Left kidney (tissue), 2 donors: ENCODE measurements around the gene NUDT22. TPM values are rescaled to one million over a fixed set of nuclear protein-coding genes. Genes with fewer than 3 reads are reported as not detected.
A peak's percentile ranks its signal among the peaks of the same experiment; 100 is the strongest.

Experiments used
- DNase-seq: peaks from one replicate; pipeline ENCODE4 v3.0.0-alpha.2; 2013
- polyA plus RNA-seq: library from polyadenylated mRNA; unstranded; fragments of 120-200 nt; gene quantifications from one replicate; pipeline ENCODE4 v1.2.1, GENCODE V29; 2013; ENCODE audit not compliant: insufficient read length

NUDT22 gene
- polyA plus RNA-seq, 1 donor, result 24.1 TPM

DNA sequence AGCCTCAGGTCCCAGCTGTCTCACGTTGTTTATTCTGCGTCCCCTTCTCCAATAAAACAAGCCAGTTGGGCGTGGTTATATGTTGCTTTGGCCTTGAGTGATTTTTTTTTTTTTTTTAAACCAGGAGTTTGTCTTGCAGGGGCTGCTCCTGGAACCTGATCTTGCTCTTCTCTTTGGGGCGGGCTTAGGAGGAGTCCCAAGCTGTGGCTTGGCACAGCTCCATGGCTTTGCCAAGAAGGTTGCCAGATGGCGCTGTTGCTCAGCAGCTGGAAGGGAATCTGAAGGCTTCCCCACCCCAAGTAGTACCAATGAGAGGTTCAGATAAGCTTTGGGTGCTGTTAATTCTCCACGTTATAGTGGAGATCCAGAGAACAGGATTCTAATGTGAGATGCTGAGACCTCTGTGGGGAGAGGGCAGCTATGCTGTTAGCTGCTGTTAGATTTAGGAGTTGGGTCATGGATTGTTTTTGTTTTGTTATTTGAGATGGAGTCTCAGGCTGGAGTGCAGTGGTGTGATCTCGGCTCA is 21.5 kb upstream of the NUDT22 start:
- peak; percentile 90 for DNase-seq

DNA sequence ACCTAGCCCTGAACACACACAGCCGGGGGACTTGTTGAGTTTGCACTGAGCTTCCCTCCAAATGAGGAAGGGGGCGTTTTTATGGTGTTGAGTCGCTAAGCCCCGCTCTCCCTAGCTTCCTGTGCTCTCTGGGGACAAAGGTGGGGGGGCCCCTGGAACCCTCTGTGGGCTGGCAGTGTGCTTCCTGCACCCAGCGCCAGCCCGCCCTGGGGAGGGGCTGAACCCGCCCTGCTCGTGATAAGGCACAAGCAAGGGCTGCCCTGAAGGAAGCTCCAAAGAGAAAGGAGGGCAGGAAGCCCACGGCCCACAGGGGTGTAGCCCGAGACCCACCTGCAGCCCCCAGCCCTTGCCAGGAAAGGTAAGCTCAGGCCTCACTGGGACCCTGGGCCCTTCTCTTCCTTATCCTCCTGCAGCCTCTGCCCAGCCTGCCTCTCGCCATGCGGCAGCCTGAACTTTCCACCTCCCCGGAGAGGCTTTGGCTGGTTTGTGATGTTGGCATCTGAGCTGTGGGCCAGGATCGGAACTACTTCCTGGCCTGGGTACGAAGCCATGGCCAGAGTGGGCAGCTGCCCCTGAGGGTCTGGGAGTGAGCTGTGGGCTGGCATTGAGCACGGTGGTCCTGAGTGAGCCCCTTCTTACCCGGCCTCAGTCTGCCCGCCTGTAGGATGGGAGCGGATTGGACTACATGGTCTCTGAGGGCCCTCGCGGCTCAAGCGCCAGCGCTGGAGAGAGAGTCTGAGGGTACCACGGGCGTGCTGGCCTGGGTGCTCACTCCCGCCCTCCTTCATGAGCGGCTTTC is 19.4 kb upstream of the NUDT22 start, which contains the start of gene FERMT3:
Gene FERMT3 (plus strand): TSS at position 265 of the 799 bp plus-strand sequence. CDS start 644 bp downstream, outside the sequence.
- no peak for DNase-seq

GRCh38 chr11:64207256-64208085 is 18.6 kb upstream of the NUDT22 start:
- DNase-seq, result no peak

- DNase-seq, result no peak
Observed at GRCh38 chr11:64208086-64208795, 17.8 kb upstream of the NUDT22 start.

DNA sequence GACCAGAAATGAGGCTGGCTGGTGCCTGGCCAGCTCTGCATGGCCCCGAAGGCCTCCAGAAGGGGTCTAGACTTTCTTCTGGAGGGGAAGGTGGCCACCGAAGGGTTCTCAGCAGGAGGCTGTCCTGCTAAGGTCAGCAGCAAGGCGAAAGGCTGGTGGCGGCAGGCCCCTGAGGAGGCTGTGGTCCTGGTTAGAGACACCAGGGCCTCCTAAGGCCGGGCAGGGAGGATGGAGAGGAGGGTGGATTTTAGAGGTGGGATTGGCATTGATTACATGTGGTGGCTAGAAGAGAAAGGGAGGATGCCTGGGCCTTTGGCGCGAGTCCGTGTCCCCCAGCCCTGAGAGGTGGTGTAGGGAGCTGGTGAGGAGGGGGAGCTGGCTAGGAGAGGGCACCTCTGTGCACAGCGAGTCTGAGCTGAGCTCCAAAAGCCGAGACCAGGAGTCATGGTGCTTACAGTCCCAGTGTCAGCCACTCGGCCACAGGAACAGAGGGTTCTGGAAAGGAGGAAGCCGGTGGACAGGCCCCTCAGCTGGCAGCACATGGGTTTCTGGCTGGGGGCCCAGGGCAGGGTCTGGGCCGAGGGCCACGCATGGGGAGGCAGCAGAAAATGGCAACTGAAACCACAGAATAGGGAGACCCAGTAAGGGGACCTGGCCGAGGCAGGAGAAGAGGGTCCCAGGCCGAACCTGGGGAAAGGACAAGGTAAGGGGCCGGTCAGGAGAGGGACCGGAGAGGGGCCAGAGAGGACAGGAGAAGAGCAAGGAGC is 17.1 kb upstream of the NUDT22 start:
- no peak for DNase-seq

- no peak for DNase-seq
Observed at GRCh38 chr11:64209563-64209843, 16.6 kb upstream of the NUDT22 start.

- DNase-seq, result no peak
Observed at GRCh38 chr11:64210301-64211020, 15.6 kb upstream of the NUDT22 start.

DNA sequence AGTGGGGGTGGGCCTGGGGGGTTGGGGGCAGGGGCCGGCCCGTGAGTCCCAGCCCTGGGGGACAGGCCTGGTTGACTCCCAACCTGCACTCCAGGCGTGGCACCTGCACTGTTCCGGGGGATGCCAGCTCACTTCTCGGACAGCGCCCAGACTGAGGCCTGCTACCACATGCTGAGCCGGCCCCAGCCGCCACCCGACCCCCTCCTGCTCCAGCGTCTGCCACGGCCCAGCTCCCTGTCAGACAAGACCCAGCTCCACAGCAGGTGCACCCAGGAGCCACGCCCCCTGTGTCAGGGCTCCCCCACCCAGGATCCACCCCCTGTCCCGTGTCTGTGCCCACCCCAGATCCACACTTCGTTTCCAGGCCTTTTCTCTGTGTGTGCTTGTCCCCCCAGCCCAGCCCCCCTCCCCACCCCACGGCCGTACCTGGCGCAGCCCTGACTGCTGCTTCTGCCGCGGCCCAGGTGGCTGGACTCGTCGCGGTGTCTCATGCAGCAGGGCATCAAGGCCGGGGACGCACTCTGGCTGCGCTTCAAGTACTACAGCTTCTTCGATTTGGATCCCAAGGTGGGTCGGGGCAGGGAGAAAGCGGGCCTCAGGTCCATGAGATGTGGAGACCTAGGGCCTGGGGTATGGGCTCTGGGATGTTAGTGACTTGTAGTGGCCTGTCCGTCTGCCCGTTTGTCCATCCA is 14.7 kb upstream of the NUDT22 start:
- no peak for DNase-seq

- no peak for DNase-seq
Observed at GRCh38 chr11:64216879-64217278, 9.2 kb upstream of the NUDT22 start.

DNA sequence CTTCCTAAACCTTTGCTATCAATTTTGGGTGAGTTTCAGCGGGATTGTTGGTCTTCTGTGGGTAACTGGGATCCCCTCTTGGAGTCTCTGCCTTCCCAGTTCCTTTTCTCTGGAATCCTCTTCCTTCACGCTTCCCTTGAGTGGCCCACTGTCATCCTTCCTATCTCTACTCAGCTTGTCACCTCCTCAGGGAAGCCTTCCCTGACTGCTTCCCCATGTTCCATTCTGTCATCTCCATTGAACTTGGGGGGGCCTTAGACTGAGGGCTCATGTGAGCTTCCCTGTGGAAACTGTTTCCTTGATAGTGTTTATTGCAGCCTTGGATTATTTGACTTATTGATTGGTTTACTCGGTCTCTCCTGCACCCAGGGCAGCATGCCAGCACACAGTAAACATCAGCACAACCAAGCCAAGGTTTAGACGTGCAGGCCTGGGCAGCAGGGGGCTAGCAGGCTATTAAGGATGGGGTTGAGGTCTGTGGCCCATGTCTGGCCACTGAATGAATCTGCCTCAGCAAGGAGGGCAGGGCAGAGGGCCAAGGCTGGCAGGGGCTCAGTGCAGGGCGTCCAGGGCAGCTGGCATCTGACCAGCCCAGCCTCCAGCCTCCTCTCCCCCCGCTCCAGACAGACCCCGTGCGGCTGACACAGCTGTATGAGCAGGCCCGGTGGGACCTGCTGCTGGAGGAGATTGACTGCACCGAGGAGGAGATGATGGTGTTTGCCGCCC is 7.3 kb upstream of the NUDT22 start:
- DNase-seq, result no peak

DNA sequence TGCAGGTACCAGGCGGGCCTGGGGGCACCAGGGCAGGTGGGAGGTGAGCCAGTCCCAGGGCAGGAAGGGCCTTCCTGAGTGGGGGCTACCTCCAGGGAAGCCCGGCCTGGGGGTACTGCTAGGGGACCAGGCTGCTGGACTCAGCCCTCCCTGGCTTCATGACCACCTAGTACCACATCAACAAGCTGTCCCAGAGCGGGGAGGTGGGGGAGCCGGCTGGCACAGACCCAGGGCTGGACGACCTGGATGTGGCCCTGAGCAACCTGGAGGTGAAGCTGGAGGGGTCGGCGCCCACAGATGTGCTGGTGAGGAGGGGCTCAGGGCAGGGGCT is 6.8 kb upstream of the NUDT22 start:
- DNase-seq, result no peak

- no peak for DNase-seq
Observed at GRCh38 chr11:64219755-64220154, 6.3 kb upstream of the NUDT22 start.

DNA sequence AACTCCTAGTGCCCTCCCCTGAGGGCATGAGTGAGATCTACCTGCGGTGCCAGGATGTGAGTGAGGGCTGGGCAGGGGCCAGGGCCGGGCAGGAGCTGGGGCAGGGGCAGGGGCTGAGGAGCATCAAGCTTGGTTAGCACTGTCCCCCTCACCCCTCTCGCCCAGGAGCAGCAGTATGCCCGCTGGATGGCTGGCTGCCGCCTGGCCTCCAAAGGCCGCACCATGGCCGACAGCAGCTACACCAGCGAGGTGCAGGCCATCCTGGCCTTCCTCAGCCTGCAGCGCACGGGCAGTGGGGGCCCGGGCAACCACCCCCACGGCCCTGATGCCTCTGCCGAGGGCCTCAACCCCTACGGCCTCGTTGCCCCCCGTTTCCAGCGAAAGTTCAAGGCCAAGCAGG is 5.8 kb upstream of the NUDT22 start:
- DNase-seq, result no peak

DNA sequence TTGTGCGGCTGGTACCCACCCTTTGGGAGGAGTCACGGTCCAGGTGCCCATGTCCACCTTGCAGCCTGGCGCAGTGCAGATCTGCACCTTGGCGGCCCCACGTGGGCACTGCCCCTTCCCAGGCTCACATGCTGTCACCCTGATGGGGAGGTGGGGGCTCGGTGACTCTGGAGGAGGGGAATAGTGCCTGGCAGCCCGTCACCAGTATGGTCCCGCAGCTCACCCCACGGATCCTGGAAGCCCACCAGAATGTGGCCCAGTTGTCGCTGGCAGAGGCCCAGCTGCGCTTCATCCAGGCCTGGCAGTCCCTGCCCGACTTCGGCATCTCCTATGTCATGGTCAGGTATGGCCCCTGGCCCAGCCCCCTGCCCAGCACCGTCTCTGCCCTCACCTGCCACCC is 5.3 kb upstream of the NUDT22 start:
- no peak for DNase-seq

GRCh38 chr11:64222651-64223000 is 3.4 kb upstream of the NUDT22 start:
- DNase-seq, result no peak

GRCh38 chr11:64223001-64223651 is 2.9 kb upstream of the NUDT22 start:
- no peak for DNase-seq

- DNase-seq, result no peak
Observed at GRCh38 chr11:64224151-64224890, 1.8 kb upstream of the NUDT22 start.

GRCh38 chr11:64224891-64225607 is 1.0 kb upstream of the NUDT22 start:
- no peak for DNase-seq
